ENCODE data around the gene METTL6. TPM values are rescaled to one million over a fixed set of nuclear protein-coding genes. Genes with fewer than 3 reads are reported as not detected.
"Not testable (repeated sequence)": the region's sequence is repeated elsewhere in the genome, so short reads cannot be mapped to it uniquely, and the experiment has no call there.

The METTL6 gene
- total RNA-seq, 1 experiment from 2014 or later, result 23.2 TPM

DNA sequence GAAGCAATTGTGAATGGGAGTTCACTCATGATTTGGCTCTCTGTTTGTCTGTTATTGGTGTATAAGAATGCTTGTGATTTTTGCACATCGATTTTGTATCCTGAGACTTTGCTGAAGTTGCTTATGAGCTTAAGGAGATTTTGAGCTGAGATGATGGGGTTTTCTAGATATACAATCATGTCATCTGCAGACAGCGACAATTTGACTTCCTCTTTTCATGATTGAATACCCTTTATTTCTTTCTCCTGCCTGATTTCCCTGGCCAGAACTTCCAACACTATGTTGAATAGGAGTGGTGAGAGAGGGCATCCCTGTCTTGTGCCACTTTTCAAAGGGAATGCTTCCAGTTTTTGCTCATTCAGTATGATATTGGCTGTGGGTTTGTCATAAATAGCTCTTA is 34.1 kb downstream of the METTL6 start:
- DNase-seq; H3K36me3 ChIP-seq (ENCODE audit: insufficient read depth, low read length); H3K4me1 ChIP-seq (ENCODE audit: low read length); H3K79me2 ChIP-seq (ENCODE audit: low read length); H3K27ac ChIP-seq (ENCODE audit: low read length); H3K27me3 ChIP-seq (ENCODE audit: low read length); H2AFZ ChIP-seq (ENCODE audit: low read length); H3K4me2 ChIP-seq (ENCODE audit: low read depth, low read length, poor library complexity, severe bottlenecking); H4K20me1 ChIP-seq (ENCODE audit: insufficient read depth, low read depth, low read length); H3K4me3 ChIP-seq (ENCODE audit: low read length); H3K9me3 ChIP-seq (ENCODE audit: low read length); H3K9ac ChIP-seq (ENCODE audit: low read length); H3K9me2 ChIP-seq (replicated peaks; ENCODE audit: insufficient read depth, low read length): not testable (repeated sequence)

DNA sequence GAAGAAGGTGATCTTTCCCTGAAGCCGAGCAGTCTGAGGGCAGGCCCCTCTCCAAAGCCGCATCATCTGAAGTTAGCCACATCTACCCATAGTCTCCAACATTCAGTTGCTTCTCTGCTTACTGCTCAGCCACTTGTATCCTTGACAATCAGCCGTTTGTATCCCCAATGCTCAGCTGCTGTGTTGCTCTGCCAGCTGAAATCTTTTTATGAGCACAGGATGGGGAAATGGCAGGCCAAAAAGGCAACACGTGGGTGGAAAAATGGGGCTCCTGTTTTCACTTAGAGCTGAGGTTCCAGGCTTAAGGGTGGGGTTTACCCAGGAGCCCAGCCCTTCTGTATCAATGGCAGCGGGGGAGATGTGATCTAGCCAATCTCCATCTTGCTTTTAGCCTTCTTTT is 36.3 kb downstream of the METTL6 start:
- Histone ChIP-seq H3K36me3 (ENCODE audit: insufficient read depth, low read length) (no peaks in the 10 kb centered on the region), H3K9me2 (replicated peaks; ENCODE audit: insufficient read depth, low read length) (no peaks in the 10 kb centered on the region), H3K4me3 (ENCODE audit: low read length) (no peak overlapping the region), H2AFZ (ENCODE audit: low read length) (no peak overlapping the region), H3K27ac (ENCODE audit: low read length) (no peak overlapping the region), H3K79me2 (ENCODE audit: low read length) (no peaks in the 10 kb centered on the region), H3K9ac (ENCODE audit: low read length) (no peak overlapping the region), H3K27me3 (ENCODE audit: low read length) (peaks cover 4% of the 10 kb centered on the region), H3K9me3 (ENCODE audit: low read length) (0 out of 2 replicates have a peak, but pooled peaks cover under 1% of the 10 kb centered on the region), H3K4me1 (ENCODE audit: low read length) (peaks cover 3% of the 10 kb centered on the region; the same call in 1 of the 2 replicates), H4K20me1 (ENCODE audit: insufficient read depth, low read depth, low read length) (no peaks in the 10 kb centered on the region), H3K4me2 (ENCODE audit: low read depth, low read length, poor library complexity, severe bottlenecking) (no peak overlapping the region)
- DNase-seq, result no peak

DNA sequence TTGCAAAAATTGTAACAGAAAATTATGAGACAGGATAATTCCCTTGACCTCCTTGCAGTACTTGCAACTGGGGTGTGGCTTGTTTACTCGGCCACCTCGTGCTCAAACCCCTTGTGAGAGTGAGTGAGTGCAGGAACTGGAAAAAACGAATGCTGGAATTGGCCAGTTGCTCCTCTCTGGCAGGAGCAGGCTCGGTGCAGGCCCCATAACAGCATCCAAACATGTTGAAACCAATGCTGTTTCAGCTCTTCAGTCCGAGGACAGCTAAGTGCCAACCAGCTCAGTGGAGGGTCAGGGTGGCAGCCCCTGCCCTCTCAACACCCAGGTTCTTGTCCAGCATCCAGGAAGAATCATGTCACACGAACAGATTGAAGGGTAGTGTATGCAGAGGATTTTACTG is 36.9 kb downstream of the METTL6 start:
- no peak for DNase-seq
- no peaks in the 10 kb centered on the region for H4K20me1 ChIP-seq (ENCODE audit: insufficient read depth, low read depth, low read length)
- H3K9me2 ChIP-seq (replicated peaks; ENCODE audit: insufficient read depth, low read length), result no peaks in the 10 kb centered on the region
- no peak overlapping the region for H3K9ac ChIP-seq (ENCODE audit: low read length)
- no peak overlapping the region for H3K4me3 ChIP-seq (ENCODE audit: low read length)
- no peak overlapping the region for H3K27ac ChIP-seq (ENCODE audit: low read length)
- H3K27me3 ChIP-seq (ENCODE audit: low read length), result peaks cover 9% of the 10 kb centered on the region
- 0 out of 2 replicates have a peak, but pooled peaks cover 5% of the 10 kb centered on the region for H3K9me3 ChIP-seq (ENCODE audit: low read length)
- no peak overlapping the region for H3K4me2 ChIP-seq (ENCODE audit: low read depth, low read length, poor library complexity, severe bottlenecking)
- H2AFZ ChIP-seq (ENCODE audit: low read length), result no peak overlapping the region
- peaks cover 8% of the 10 kb centered on the region for H3K4me1 ChIP-seq (ENCODE audit: low read length)
- H3K36me3 ChIP-seq (ENCODE audit: insufficient read depth, low read length), result no peaks in the 10 kb centered on the region
- no peaks in the 10 kb centered on the region for H3K79me2 ChIP-seq (ENCODE audit: low read length)

DNA sequence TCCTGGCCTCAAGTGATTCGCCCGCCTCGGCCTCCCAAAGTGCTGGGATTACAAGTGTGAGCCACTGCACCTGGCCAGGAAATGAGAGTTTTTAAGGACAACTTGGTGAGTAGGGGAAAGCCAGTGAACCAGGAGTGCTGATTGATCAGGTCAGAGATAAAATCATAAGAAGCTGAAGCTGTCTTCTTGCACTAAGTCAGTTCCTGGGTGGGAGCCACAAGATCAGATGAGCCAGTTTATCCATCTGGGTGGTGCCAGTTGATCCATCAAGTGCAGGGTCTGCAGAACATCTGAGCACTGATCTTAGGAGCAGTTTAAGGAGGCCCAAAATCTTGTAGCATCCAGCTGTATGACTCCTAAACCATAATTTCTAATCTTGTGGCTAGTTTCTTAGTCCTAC is 39.0 kb downstream of the METTL6 start:
- not testable (repeated sequence) for H3K4me3 ChIP-seq (ENCODE audit: low read length); DNase-seq; H4K20me1 ChIP-seq (ENCODE audit: insufficient read depth, low read depth, low read length); H3K9ac ChIP-seq (ENCODE audit: low read length); H3K27ac ChIP-seq (ENCODE audit: low read length); H3K79me2 ChIP-seq (ENCODE audit: low read length); H3K36me3 ChIP-seq (ENCODE audit: insufficient read depth, low read length); H3K4me2 ChIP-seq (ENCODE audit: low read depth, low read length, poor library complexity, severe bottlenecking); H3K9me2 ChIP-seq (replicated peaks; ENCODE audit: insufficient read depth, low read length); H3K9me3 ChIP-seq (ENCODE audit: low read length); H2AFZ ChIP-seq (ENCODE audit: low read length)
- H3K4me1 ChIP-seq (ENCODE audit: low read length), result peaks cover 28% of the 10 kb centered on the region
- peaks cover 10% of the 10 kb centered on the region for H3K27me3 ChIP-seq (ENCODE audit: low read length)

DNA sequence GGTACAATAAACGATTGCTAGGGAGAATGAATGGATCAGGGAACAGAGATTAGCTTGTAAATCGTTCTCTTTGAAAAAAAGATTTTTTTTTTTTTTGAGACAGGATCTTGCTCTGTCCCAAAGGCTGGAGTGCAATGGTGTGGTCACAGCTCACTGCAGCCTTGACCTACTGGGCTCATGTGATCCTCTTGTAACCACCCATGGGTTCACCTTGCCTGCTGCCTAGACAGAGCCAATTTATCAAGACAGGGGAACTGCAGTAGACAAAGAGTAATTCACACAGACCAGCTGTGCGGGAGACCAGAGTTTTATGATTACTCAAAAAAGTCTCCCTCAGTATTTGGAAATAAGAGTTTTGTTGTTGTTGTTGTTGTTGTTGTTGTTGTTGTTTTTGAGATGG is 39.6 kb downstream of the METTL6 start:
- Histone ChIP-seq H3K27ac (ENCODE audit: low read length) (no peak overlapping the region), H4K20me1 (ENCODE audit: insufficient read depth, low read depth, low read length) (no peaks in the 10 kb centered on the region; the same call in 1 of the 2 replicates), H3K4me2 (ENCODE audit: low read depth, low read length, poor library complexity, severe bottlenecking) (no peak overlapping the region)

DNA sequence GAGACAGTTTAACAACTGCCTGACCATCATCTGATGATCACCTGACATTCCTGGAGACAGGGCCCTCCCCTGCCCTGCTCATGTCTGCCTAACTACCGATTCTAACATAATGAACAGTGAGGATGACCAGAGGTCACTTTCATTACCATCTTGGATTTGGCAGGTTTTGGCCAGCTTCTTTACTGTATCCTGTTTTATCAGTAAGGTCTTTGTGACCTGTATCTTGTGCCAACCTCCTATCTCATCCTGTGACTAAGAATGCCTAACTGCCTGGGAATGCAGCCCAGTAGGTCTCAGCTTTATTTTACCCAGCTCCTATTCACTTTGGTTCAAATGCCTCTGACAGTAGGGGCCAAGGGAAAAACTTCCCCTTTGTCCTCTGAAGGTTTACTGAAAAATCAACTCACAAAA is 40.2 kb downstream of the METTL6 start:
- Histone ChIP-seq H3K4me1 (ENCODE audit: low read length) (peaks cover 28% of the 10 kb centered on the region), H3K4me2 (ENCODE audit: low read depth, low read length, poor library complexity, severe bottlenecking) (no peak overlapping the region)

More for the DNA sequence above, 39.6 kb downstream of the METTL6 start:
- H3K9ac ChIP-seq (ENCODE audit: low read length), result no peak overlapping the region
- peaks cover 10% of the 10 kb centered on the region for H3K27me3 ChIP-seq (ENCODE audit: low read length)
- no peak overlapping the region for H2AFZ ChIP-seq (ENCODE audit: low read length)
- H3K36me3 ChIP-seq (ENCODE audit: insufficient read depth, low read length), result no peaks in the 10 kb centered on the region
- no peak overlapping the region for H3K4me3 ChIP-seq (ENCODE audit: low read length)
- DNase-seq, result no peak
- no peaks in the 10 kb centered on the region for H3K9me2 ChIP-seq (replicated peaks; ENCODE audit: insufficient read depth, low read length)
- H3K79me2 ChIP-seq (ENCODE audit: low read length), result no peaks in the 10 kb centered on the region
- peaks cover 28% of the 10 kb centered on the region for H3K4me1 ChIP-seq (ENCODE audit: low read length)
- H3K9me3 ChIP-seq (ENCODE audit: low read length), result 0 out of 2 replicates have a peak, but pooled peaks cover 5% of the 10 kb centered on the region

DNA sequence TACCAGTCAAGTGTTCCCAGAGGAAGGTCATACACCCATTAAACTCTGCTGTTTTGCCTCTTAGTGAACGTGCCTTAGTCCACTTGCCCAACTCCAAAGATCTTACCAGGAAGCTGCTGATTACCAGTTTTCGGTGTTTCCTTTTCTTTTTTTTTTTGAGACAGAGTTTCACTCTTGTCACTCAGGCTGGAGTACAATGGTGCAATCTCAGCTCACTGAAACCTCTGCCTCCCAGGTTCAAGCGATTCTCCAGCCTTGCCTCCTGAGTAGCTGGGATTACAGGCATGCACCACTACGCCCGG is 40.7 kb downstream of the METTL6 start:
- not testable (repeated sequence) for H3K36me3 ChIP-seq (ENCODE audit: insufficient read depth, low read length); H3K4me2 ChIP-seq (ENCODE audit: low read depth, low read length, poor library complexity, severe bottlenecking); H3K9ac ChIP-seq (ENCODE audit: low read length); DNase-seq; H4K20me1 ChIP-seq (ENCODE audit: insufficient read depth, low read depth, low read length); H3K4me3 ChIP-seq (ENCODE audit: low read length); H3K9me3 ChIP-seq (ENCODE audit: low read length); H2AFZ ChIP-seq (ENCODE audit: low read length); H3K79me2 ChIP-seq (ENCODE audit: low read length); H3K27ac ChIP-seq (ENCODE audit: low read length); H3K9me2 ChIP-seq (replicated peaks; ENCODE audit: insufficient read depth, low read length)
- peaks cover 28% of the 10 kb centered on the region for H3K4me1 ChIP-seq (ENCODE audit: low read length)
- H3K27me3 ChIP-seq (ENCODE audit: low read length), result peaks cover 10% of the 10 kb centered on the region

More for the DNA sequence above, 40.2 kb downstream of the METTL6 start:
- Histone ChIP-seq H3K27me3 (ENCODE audit: low read length) (peaks cover 10% of the 10 kb centered on the region), H3K4me3 (ENCODE audit: low read length) (no peak overlapping the region), H4K20me1 (ENCODE audit: insufficient read depth, low read depth, low read length) (no peaks in the 10 kb centered on the region; the same call in 1 of the 2 replicates), H3K27ac (ENCODE audit: low read length) (no peak overlapping the region), H3K36me3 (ENCODE audit: insufficient read depth, low read length) (no peaks in the 10 kb centered on the region), H3K9me3 (ENCODE audit: low read length) (0 out of 2 replicates have a peak, but pooled peaks cover 5% of the 10 kb centered on the region), H3K79me2 (ENCODE audit: low read length) (no peaks in the 10 kb centered on the region), H3K9ac (ENCODE audit: low read length) (no peak overlapping the region), H2AFZ (ENCODE audit: low read length) (no peak overlapping the region), H3K9me2 (replicated peaks; ENCODE audit: insufficient read depth, low read length) (no peaks in the 10 kb centered on the region)
- no peak for DNase-seq

DNA sequence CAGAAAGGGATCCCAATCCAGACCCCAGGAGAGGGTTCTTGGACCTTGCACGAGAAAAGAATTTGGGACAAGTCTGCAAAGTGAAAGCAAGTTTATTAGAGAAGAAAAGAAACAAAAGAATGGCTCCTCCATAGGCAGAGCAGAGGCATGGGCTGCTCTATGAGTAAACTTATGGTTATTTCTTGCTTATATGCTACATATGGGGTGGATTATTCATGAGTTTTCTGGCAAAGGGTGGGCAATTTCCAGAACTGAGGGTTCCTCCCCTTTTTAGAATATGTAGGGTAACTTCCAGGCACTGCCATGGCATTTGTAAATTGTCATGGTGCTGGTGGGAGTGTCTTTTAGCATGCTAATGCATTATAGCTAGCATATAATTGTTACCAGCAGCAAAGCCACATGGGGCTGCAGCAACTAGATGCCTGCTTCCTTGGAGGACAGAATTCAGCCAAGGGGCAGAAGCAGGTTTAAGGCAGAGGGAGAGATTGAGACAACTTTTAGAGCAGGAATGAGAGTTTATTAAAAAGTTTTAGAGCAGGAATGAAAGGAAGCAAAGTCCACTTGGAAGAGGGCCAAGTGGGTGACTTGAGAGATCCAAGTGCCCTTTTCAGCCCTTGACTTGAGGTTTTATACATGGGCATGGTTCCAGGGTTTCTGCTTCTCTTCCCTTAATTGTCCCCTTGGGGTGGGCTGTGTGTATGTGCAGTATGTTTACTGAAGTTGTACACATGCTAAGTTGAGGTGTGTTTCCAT is 41.3 kb downstream of the METTL6 start:
- Histone ChIP-seq H3K9ac (ENCODE audit: low read length) (no peak overlapping the region), H3K4me3 (ENCODE audit: low read length) (no peak overlapping the region), H3K9me3 (ENCODE audit: low read length) (0 out of 2 replicates have a peak, but pooled peaks cover 5% of the 10 kb centered on the region), H3K79me2 (ENCODE audit: low read length) (no peaks in the 10 kb centered on the region), H3K27ac (ENCODE audit: low read length) (no peak overlapping the region), H4K20me1 (ENCODE audit: insufficient read depth, low read depth, low read length) (no peaks in the 10 kb centered on the region; the same call in 1 of the 2 replicates), H3K27me3 (ENCODE audit: low read length) (peaks cover 10% of the 10 kb centered on the region), H3K36me3 (ENCODE audit: insufficient read depth, low read length) (no peaks in the 10 kb centered on the region), H2AFZ (ENCODE audit: low read length) (no peak overlapping the region), H3K4me1 (ENCODE audit: low read length) (peaks cover 28% of the 10 kb centered on the region), H3K9me2 (replicated peaks; ENCODE audit: insufficient read depth, low read length) (no peaks in the 10 kb centered on the region), H3K4me2 (ENCODE audit: low read depth, low read length, poor library complexity, severe bottlenecking) (no peak overlapping the region)
- no peak for DNase-seq
